NT2/D1 (cell line): ENCODE results near the gene CYP26B1.

Experiments
- SUZ12 ChIP-seq: IDR thresholded peaks from 2 replicates; pipeline ENCODE4 v1.6.1; 2011; ENCODE audit not compliant: insufficient read length, insufficient read depth; ENCODE audit errors: extremely low read depth
- YY1 ChIP-seq: IDR thresholded peaks from 2 replicates; pipeline ENCODE4 v1.6.1; 2011; ENCODE audit not compliant: insufficient read length, insufficient read depth
- ZNF274 ChIP-seq: IDR thresholded peaks from 2 replicates; pipeline ENCODE4 v1.6.1; 2011; ENCODE audit warnings: mild to moderate bottlenecking, low read depth, low read length

DNA sequence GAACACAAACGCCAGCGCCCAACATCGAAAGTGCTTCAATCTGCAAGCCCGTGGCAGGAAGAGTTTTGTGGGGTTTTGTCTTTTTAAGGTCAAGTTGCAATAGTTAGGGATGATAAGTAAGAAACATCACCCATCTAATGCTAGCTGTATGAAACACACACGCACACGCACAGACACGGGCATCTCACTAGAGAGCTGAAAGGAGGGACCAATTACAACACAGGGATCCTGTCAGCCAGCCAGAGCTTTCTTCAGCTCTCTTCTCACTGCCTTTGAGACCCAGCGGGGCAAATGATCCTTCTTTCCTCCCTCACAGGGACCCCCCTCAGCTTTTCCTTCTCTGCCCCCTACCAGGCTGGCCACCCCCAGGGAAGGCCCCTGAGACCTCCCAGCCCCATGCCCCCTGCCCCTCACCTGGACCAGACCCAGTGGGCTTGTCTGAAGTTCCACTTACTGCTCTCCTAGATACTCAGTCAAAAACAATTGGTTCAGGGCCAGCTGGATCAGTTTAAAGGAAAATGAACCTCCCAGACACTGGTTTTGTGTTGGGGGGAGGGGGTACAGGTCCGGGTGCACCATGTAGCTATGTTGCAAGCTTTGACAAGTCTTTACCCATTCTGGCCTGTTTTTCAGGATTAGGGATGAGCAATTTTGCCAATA lies 17.9 kb downstream of the CYP26B1 start:
- no peak for TF ChIP-seq YY1
- no peak for TF ChIP-seq ZNF274
- TF ChIP-seq SUZ12 = no peak
